HepG2 (cell line): Measurements from ENCODE around the gene CBX2. TPM values are rescaled to one million over a fixed set of nuclear protein-coding genes. Genes with fewer than 3 reads are reported as not detected.
A peak's percentile ranks its signal among the peaks of the same experiment; 100 is the strongest.

Experiments used
- ATF6 ChIP-seq: sonication (generic); formaldehyde crosslinking; conservative IDR thresholded peaks from 2 replicates; pipeline ENCODE4 v1.4.0; 2020; ENCODE audit warnings: missing genetic modification reagents
- BCL6 ChIP-seq: IDR thresholded peaks from 2 replicates; pipeline ENCODE4 v1.6.1; 2016; ENCODE audit warnings: missing genetic modification reagents, missing compliant biosample characterization
- CBX1 ChIP-seq: IDR thresholded peaks from one replicate; pipeline ENCODE4 v1.6.1; 2016; ENCODE audit warnings: antibody characterized with exemption, low read depth
- CHD2 ChIP-seq: IDR thresholded peaks from 2 replicates; pipeline ENCODE4 v1.6.1; 2011; ENCODE audit warnings: low read depth, low read length, improper control_type of control experiment
- EZH2 ChIP-seq: conservative IDR thresholded peaks from 2 replicates; pipeline ENCODE4 v1.6.1; 2012; ENCODE audit warnings: mild to moderate bottlenecking, low read depth, low read length, moderate library complexity
- GABPB1 ChIP-seq: IDR thresholded peaks from 2 replicates; pipeline ENCODE4 v1.6.1; 2016; ENCODE audit warnings: mild to moderate bottlenecking, missing genetic modification reagents, moderate library complexity, missing compliant biosample characterization
- HNF4A ChIP-seq: sonication (generic); formaldehyde crosslinking; IDR thresholded peaks from 2 replicates; pipeline ENCODE4 v1.4.0; 2020; ENCODE audit warnings: missing genetic modification reagents
- KMT2A ChIP-seq: sonication (generic); formaldehyde crosslinking; IDR thresholded peaks from 2 replicates; pipeline ENCODE4 v1.4.0; 2020; ENCODE audit warnings: missing genetic modification reagents
- MAFK ChIP-seq, 2 experiments: IDR thresholded peaks in 1 of 2; conservative IDR thresholded peaks in 1 of 2; 2 replicates each; pipeline ENCODE4 v1.6.1; 2011; ENCODE audit warnings: improper control_type of control experiment in 2 of 2, low read length in 2 of 2
- RARA ChIP-seq: IDR thresholded peaks from 2 replicates; pipeline ENCODE4 v1.6.1; 2016; ENCODE audit warnings: missing genetic modification reagents, missing compliant biosample characterization
- ZEB1 ChIP-seq: IDR thresholded peaks from 2 replicates; pipeline ENCODE4 v1.6.1; 2012; ENCODE audit warnings: mild to moderate bottlenecking, low read depth, inconsistent platforms; ENCODE audit not compliant: insufficient replicate concordance
- ZNF33B ChIP-seq: sonication (generic); formaldehyde crosslinking; IDR thresholded peaks from 2 replicates; pipeline ENCODE4 v1.5.1; 2020; ENCODE audit warnings: mild to moderate bottlenecking, missing genetic modification reagents
- ZNF607 ChIP-seq: sonication (generic); formaldehyde crosslinking; IDR thresholded peaks from 2 replicates; pipeline ENCODE4 v1.5.1; 2020; ENCODE audit warnings: missing genetic modification reagents, mild to moderate bottlenecking, borderline replicate concordance
- ZNF883 ChIP-seq: sonication (generic); formaldehyde crosslinking; IDR thresholded peaks from 2 replicates; pipeline ENCODE4 v1.5.1; 2020; ENCODE audit warnings: mild to moderate bottlenecking, missing genetic modification reagents; ENCODE audit errors: not compliant biosample characterization
- polyA plus RNA-seq, 8 experiments: library from polyadenylated mRNA; depleted of rRNA in 3 of 8; stranded (reverse) in 7 of 8; unstranded in 1 of 8; fragments of >200 nt; fragmentation: Illumina TruSeq in 4 of 8; extraction: Trizol in 4 of 8; gene quantifications; 2 replicates each; pipeline versions ENCODE4 v1.2.1 to v1.2.3, GENCODE V29; 2011 to 2016; ENCODE audit warnings: low read depth in 4 of 8, missing spikeins in 1 of 8, mixed read lengths in 1 of 8; ENCODE audit not compliant: insufficient read depth in 1 of 8
- total RNA-seq, 5 experiments: library from RNA; depleted of rRNA; stranded (reverse); fragments of >200 nt; fragmentation: Illumina TruSeq; extraction: Trizol; gene quantifications; 2 replicates each; pipeline ENCODE4 v1.2.3, GENCODE V29; 2016; ENCODE audit warnings: low read depth in 1 of 5
- TF ChIP-seq, protein P1 (sequence below): sonication (generic); formaldehyde crosslinking; IDR thresholded peaks from 2 replicates; pipeline ENCODE4 v1.8.1; 2023; ENCODE audit warnings: missing genetic modification reagents, inconsistent platforms, borderline replicate concordance
- TF ChIP-seq, protein P2 (sequence below), 2 experiments: fragments of 450-650 bp in 1 of 2; sonication (generic) in 1 of 2; formaldehyde crosslinking in 1 of 2; IDR thresholded peaks; 2 replicates each; pipeline versions ENCODE4 v1.6.1 to v1.8.0; 2016 to 2022; ENCODE audit warnings: antibody characterized with exemption in 1 of 2, mild to moderate bottlenecking in 1 of 2, missing genetic modification reagents in 1 of 2

Gene CBX2
- total and polyA plus RNA-seq, 2 of the 13 experiments (the other 11 are each of a cell fraction or from before 2014, with no cell fraction given): 14.5 to 31.1 TPM

- 0 out of 2 replicates have a peak, but pooled peaks have one; percentile 69 for TF ChIP-seq ZNF33B
- TF ChIP-seq GABPB1: no peak
- TF ChIP-seq ATF6 (CRISPR knock-in tag): no peak
- no peak for TF ChIP-seq BCL6 (CRISPR knock-in tag)
- TF ChIP-seq ZNF607 (CRISPR knock-in tag): peak; percentile 67; the same call in 1 of the 2 replicates
- no peak for TF ChIP-seq CHD2
- TF ChIP-seq HNF4A: no peak
- TF ChIP-seq KMT2A: no peak
- TF ChIP-seq, protein P1, sequence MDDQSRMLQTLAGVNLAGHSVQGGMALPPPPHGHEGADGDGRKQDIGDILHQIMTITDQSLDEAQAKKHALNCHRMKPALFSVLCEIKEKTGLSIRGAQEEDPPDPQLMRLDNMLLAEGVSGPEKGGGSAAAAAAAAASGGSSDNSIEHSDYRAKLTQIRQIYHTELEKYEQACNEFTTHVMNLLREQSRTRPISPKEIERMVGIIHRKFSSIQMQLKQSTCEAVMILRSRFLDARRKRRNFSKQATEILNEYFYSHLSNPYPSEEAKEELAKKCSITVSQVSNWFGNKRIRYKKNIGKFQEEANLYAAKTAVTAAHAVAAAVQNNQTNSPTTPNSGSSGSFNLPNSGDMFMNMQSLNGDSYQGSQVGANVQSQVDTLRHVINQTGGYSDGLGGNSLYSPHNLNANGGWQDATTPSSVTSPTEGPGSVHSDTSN: no peak
- peak; percentile 67 for TF ChIP-seq ZEB1
- peak; percentile 13; the same call in 1 of the 2 replicates for TF ChIP-seq EZH2
- no peak for TF ChIP-seq CBX1
- TF ChIP-seq, protein P2, sequence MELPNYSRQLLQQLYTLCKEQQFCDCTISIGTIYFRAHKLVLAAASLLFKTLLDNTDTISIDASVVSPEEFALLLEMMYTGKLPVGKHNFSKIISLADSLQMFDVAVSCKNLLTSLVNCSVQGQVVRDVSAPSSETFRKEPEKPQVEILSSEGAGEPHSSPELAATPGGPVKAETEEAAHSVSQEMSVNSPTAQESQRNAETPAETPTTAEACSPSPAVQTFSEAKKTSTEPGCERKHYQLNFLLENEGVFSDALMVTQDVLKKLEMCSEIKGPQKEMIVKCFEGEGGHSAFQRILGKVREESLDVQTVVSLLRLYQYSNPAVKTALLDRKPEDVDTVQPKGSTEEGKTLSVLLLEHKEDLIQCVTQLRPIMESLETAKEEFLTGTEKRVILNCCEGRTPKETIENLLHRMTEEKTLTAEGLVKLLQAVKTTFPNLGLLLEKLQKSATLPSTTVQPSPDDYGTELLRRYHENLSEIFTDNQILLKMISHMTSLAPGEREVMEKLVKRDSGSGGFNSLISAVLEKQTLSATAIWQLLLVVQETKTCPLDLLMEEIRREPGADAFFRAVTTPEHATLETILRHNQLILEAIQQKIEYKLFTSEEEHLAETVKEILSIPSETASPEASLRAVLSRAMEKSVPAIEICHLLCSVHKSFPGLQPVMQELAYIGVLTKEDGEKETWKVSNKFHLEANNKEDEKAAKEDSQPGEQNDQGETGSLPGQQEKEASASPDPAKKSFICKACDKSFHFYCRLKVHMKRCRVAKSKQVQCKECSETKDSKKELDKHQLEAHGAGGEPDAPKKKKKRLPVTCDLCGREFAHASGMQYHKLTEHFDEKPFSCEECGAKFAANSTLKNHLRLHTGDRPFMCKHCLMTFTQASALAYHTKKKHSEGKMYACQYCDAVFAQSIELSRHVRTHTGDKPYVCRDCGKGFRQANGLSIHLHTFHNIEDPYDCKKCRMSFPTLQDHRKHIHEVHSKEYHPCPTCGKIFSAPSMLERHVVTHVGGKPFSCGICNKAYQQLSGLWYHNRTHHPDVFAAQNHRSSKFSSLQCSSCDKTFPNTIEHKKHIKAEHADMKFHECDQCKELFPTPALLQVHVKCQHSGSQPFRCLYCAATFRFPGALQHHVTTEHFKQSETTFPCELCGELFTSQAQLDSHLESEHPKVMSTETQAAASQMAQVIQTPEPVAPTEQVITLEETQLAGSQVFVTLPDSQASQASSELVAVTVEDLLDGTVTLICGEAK (IDR thresholded peaks at IDR 0.05): no peak
- TF ChIP-seq, protein P2 (CRISPR knock-in tag; IDR thresholded peaks at IDR 0.05): peak; percentile 13; the same call in 1 of the 2 replicates
- peak in 1 of 2 experiments; percentile 14; a peak in 1 of 4 replicates for TF ChIP-seq MAFK (conservative IDR thresholded peaks at IDR 0.05 in 1 of 2, IDR thresholded peaks at IDR 0.05 in 1 of 2; ENCODE audit: low read length in 2 of 2)
- no peak for TF ChIP-seq ZNF883
- TF ChIP-seq RARA (CRISPR knock-in tag): no peak
These were observed 22.6 kb downstream of the CBX2 start (continued) for GRCh38 chr17:79800325-79801155.
